HEK293 (cell line): ENCODE measurements around the gene PPP1R2B.

Experiments used
- CTCF ChIP-seq: fragments of 450-650 bp; formaldehyde crosslinking; IDR thresholded peaks from 2 replicates; pipeline ENCODE4 v1.5.1; 2016; ENCODE audit warnings: missing biosample characterization, missing genetic modification characterization
- ZNF747 ChIP-seq: fragments of 450-650 bp; formaldehyde crosslinking; IDR thresholded peaks from 2 replicates; pipeline ENCODE4 v1.5.1; 2016; ENCODE audit warnings: missing biosample characterization, missing genetic modification characterization

- TF ChIP-seq ZNF747 (tag by site-specific recombination) (no peak), CTCF (tag by site-specific recombination) (no peak)
Measured at GRCh38 chr5:156838961-156839360, 11.1 kb upstream of the PPP1R2B start.
